Stimulated activated CD4-positive, alpha-beta T cell treated with anti-CD3 and anti-CD28 coated beads, Interleukin-4, amount 100 ng/mL, for 4 hours (primary cell): ENCODE measurements around the gene CREBBP.

Source experiments
- DNase-seq, 2 experiments: peaks; one replicate each; pipeline ENCODE4 v3.0.0-alpha.2; 2020

Gene CREBBP

DNA sequence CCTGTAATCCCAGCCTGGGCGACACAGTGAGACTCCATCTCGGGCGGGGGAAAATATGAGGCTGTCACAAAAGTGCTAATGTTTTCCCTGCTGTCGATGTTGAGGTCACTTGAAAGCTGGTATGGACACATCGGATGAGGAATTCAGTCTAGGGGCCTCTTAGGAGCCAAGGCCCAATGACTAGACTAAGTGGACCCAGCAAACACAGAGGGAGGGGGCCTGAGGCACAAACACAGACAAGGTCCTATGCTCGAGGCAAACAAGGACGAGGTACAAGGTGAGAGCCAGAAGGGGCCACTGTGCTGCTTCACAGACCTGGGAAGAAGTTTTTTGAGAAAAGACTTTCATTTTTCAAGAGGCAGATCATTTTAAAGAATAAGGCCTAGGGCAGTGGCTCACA is 178.4 kb downstream of the CREBBP start:
- no peak for DNase-seq

DNA sequence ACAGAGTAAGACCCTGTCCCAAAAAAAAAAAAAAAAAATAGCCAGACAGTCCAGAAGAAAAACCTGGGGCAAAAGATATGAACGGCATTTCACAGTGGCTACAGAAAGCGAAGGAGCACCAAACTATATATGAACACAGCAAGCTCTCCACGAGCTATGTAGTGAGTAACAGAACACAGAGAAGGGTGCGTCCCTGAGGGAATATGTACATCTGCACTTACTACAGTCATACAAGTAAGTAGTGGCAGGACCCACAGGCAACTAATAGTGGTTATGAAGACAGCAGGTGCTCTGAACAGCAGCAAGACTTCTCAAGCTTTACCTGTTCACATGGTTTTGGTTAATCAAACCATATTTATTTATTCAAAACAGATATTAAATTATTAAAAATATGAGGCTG is 179.0 kb downstream of the CREBBP start:
- no peak for DNase-seq

DNA sequence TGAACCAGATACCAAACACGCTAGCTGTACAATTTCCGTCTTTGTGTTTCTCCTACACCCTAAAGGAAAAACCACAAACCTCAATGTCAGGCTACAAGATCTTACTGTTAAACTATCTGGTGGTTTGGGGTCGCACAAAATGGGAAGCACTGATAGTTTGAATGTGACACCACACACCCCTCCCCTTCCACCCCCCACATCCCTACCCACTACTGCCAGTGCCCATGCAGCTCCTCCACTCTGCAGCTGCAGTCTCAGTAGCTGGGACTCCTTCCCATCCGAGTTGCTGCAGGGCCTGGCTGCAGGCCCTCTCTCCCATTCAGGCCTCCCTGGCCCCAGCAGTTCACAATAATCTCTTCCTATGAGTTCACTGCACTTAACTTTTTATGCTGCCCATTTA is 181.6 kb downstream of the CREBBP start:
- DNase-seq, result no peak

DNA sequence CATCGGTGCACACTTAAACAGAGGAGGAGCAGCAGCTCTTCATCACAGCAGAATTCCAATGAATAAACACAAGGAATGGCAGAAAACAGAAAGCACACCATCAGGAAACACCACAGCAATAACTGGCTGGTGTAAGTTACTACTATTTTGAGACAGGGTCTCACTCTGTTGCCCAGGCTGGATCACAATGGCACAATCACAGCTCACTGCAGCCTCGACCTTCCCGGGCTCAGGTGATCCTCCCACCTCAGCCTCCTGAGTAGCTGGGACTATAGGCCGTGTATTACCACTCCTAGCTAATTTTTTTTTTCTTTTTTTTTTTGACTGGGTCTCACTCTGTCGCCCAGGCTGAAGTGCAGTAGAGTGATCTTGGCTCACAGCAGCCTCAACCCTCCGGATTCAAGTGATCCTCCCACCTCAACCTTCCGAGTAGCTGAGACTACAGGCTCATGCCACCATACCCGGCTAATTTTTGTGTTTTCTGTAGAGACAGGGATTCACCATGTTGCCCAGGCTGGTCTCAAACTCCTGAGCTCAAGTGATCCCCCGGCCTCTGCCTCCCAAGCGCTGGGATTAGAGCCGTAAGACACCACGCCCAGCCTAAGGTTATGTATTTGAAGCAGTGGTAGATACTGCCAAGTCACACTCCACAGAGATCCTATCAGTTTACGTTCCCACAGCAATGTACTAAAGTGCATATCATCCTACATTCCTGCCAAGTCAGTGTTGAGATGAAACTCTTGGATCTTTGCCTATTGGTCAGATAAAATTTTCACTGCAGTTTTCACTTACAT is 183.9 kb downstream of the CREBBP start:
- no peak for DNase-seq

DNA sequence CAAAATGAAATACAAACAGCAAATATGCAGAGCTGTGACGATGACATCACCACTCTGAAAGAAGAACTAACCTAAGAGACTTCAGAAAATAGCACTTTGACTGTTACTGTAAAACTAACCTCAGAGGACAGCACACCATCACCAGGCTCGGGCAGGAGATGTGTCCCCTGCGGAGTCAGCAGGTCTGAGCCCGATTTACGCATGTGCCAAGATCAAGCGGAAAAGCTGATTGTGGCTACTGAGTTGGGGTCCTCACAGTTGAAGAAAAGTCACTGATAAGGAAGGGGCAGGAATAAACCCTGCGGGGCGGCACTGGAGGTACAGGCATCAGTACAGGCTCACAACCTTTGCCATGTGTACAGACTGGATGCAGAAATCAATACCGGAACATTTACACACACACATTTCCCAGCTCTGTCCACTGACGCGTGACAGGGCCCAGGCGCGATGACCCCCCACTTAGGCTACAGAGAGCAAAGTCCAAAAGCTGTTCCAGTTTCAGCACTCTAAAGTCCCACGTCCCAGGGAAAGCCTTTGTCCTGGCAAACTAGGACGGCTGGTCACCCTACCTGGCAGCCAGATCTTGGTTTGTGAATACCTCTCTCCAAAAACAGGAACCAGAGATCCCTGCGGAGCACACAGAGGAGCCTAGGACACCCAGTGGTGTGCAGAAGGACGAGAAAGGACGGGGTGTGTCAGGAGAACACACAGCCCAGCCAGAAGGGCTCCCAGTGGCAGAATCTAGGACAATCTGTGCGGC is 184.7 kb downstream of the CREBBP start:
- DNase-seq, result no peak

DNA sequence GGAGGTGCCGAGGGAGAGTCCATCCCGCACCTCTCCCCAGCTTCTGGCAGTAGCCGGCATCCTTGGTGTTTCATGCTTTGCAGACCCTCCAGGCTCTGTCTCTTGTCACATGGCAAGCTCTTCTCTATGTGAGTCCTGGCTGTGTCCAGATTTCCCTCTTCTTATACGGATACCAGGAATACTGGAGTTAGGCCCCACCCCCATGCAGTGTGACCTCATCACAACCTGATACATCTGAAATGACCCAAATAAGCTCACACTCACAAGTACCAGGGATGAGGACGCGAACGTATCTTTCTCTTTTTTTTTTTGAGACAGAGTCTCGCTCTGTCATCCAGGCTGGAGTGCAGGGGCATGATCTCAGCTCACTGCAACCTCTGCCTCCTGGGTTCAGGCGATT is 186.5 kb downstream of the CREBBP start:
- no peak for DNase-seq

DNA sequence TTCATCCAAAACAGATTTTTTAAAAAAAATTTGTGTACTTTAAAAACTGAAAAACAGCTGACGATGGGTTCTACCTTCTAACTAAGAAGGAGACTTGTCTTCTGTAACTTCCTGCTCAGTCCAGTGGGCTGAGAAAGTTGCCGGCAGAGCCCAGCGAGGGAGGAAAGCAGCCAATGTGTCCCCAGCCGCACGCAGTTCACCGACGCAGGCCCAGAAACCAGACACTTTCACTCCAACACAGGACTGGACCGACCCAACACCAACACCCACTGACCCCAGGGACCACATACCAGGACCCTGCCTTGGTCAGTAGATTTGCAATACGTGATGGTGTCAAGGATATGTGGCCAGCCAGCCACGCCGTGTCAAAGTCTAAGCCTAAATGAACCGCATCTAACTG is 188.8 kb downstream of the CREBBP start:
- DNase-seq, result no peak

DNA sequence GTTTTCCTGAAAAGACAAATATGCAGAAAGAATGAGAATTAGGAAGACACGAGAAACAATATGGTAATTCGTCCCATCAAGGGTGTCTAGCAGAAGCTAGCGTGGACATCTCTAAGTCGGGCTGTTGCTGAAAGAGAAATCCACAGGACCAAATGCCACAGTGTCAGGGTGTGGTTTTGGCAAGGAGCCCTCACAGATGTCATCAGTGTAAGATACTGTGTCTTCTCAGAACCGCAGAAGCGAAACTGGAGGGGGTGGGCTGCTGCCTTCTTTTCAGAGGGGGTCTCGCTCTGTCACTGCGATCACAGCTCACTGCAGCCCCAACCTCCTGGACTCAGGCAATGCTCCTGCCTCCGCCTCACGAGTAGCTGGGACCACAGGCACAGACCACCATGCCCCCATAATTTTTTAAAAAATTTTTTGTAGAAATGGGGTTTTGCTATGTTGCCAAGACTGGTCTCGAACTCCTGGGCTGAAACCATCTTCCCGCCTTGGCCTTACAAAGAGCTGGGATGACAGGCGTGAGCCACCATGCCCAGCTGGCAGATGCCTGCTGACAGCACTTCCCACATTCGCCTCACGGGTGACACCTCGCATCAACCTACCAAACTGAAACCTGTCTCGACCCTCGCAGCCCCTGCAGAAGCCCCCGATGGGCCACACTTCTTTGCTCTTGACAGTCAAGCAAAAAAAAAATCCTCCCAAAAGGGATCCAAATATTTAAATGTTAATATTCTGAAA is 189.4 kb downstream of the CREBBP start:
- DNase-seq, result no peak

DNA sequence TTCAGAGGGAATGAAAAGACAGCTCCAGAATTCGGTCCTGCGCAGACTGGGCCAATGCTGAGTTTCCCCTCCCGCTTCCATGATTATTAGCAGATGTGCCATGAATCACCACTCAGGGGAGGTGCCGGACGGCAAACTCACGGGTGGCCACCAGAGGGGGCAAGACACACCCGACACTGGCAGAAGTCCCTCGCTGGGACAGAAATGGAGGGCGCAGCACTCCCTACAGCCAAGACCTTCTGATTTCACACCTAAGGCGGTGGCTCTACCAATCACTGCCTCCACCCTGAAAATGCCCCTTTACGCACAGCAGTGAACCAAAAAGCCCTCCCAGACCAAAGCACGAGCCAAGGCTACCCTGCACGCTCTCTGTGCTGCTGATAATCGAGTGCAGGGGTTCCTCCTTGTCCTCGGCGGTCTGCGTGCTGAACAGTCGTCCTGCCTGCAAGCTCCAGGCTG is 190.0 kb downstream of the CREBBP start:
- DNase-seq, result peak; percentile 76 to 78

DNA sequence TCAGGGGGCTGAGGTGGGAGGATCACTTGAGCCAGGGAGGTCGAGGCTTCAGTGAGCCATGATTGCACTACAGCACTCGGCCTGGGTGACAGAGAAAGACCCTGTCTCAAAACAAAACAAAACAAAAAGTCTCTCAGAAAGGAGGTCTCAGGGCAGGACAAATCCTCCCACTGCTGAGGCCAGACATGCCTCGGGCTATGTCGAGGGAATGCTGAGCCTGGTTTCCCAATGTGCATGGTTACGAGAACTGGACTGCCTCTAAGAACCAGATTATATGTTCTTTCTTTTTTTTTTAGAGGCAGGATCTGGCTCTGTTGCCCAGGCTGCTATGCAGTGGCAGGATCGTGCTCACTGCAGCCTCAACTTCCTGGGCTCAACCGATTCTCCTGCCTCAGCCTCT is 190.8 kb downstream of the CREBBP start:
- DNase-seq, result no peak

DNA sequence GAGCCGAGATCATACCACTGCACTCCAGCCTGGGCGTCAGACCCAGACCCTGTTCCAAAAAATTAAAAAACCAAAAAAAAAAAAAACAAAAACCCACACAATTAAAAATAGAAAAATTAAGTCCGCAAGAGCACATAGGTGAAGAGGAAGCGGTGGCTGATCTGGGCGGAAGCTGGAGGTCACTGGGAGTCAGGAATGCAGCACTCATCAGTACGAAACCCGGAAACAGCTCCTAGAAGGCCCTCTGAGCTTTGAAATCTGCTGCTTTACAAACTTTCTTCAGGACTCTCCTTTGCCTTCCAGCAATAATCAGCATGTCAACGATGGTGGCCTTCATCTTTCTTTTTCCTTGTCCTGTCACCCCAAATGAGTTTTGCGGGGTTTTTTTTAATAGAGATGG is 192.7 kb downstream of the CREBBP start:
- no peak for DNase-seq

DNA sequence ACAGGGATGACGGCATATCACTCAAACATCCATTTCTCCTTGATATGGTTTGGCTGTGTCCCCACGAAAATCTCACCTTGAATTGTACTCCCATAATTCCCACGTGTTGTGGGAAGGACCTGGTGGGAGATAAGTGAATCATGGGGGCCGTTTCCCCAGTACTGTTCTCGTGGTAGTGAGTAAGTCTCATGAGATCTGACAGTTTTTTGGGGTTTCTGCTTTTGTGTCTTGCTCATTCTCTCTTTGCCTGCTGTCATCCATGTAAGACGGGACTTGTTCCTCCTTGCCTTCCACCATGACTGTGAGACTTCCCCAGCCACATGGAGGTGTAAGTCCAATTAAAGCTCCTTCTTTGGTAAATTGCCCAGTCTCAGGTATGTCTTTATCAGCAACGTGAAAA is 193.5 kb downstream of the CREBBP start:
- no peak for DNase-seq

DNA sequence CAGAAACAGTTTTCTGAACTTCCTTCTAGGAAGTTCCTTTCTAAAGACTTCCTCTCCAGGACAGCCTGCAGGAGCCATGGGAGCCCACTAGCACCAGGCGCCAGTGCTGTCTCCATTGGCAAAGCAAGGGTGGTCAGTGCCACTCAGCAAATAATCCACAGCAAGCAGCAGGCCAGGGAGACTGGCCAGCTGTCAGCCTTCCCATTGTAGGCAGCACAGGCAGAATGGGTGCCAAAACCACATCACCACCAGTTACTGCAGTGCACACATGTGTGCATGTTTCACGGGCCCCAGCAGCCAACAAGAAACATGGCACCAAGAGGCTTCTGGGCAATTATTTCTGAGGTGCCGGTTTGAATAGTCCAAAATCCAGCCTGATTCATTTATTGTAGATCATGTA is 199.3 kb downstream of the CREBBP start:
- DNase-seq, result no peak

DNA sequence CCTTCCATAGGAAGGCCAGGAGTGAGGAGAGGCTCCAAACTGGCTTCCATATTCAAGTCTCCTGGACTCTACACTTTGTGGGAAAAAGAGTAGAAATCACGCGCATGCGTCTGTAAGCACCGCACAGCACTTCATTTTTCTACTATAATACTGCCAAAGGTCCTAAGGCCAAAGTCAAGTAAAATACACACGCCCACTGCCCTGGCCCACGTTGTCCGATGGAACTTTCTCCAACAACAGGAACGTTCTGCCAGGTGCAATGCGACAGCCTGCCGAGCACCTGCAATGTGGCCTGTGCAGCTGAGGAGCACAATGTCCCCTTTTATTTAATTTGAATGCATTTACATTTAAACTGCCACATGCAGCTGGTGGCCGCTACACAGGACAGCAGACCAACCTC is 202.5 kb downstream of the CREBBP start:
- DNase-seq, result no peak

DNA sequence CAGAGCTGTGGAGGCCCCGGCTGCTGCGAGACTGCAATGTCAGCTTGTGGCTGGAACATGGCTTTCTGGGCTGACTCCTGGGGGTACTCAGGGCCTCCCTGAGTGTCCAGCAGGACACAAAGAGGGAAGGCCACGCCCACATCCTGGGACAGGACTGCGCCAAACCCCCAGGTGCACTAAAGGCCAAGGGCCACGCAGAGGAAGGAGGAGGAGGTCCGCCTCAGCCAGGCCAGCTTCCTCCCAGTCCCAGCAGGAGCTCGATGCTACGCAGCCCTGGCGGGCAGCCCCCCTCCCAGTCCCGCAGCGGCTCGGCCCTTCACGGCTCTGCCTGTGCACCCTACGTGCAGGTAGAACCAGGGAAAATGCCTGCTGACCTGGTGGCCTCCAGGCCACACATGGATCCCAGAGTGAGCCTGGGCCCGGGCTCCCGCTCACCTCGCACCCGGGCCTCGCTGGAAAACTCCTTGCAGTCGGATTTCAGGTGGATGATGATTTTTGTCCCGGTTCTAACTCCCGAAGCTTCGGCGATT is 204.8 kb downstream of the CREBBP start:
- no peak for DNase-seq
